Suprapubic skin (tissue), 4 donors: Measurements from ENCODE around the gene TFF1.

ENCODE experiments used
- EP300 ChIP-seq: sonication (generic); formaldehyde crosslinking; IDR thresholded peaks from one replicate; pipeline ENCODE4 v1.6.1; 2017; ENCODE audit warnings: antibody characterized with exemption
- POLR2A ChIP-seq, 2 donors: fragments of 450-650 bp; IDR thresholded peaks; one replicate each; pipeline ENCODE4 v1.6.1; 2017; ENCODE audit warnings: antibody characterized with exemption in 2 of 2, mild to moderate bottlenecking in 2 of 2, moderate library complexity in 2 of 2
- POLR2AphosphoS5 ChIP-seq, 3 donors: sonication (generic); formaldehyde crosslinking; IDR thresholded peaks; one replicate each; pipeline ENCODE4 v1.6.1; 2017; ENCODE audit warnings: antibody characterized with exemption in 3 of 3
- TF ChIP-seq, protein P1 (sequence below), 2 donors: fragments of 200-600 bp in 1 of 2; fragments of 450-650 bp in 1 of 2; sonication (generic) in 1 of 2; IDR thresholded peaks; one replicate each; pipeline ENCODE4 v1.5.1; 2016 to 2019; ENCODE audit warnings: antibody characterized with exemption in 2 of 2, mild to moderate bottlenecking in 1 of 2, moderate library complexity in 1 of 2

DNA sequence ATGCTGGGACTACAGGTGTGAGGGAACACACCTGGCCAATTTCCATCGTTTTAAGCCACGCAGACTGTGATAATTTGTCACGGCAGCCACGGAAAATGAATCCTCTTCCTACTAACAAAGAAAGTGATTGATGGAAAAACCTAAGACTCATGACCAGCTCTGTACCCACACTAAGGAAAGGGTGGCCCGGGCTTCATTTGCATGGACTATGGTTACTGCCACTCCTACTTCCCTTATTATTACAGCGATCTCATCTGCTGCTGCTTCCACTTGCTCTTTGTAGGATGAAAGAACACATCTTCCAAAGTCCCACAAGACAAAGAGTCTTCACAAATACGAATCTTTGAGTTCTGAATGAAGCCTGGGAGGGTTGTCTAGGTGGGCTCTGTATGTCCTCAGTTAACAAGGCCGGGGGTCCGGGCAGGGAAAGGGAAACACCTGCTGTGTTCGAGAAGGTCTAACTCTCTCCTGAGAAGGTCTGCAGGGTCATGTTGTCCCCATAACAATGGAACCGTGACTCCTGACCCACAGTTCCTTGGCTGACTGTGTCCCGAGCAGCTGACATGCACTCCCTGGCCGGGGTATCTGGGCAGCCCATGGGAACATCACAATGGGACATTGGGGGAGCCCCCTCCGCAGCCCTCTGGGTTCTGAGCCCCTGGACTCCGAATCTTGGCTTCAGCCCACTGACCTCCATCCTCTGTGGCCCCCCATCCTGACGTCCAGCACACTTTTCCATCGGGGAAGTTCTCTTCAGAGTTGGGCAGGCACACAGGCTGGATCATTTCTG, 13.3 kb upstream of the TFF1 start:
- TF ChIP-seq, protein P1, sequence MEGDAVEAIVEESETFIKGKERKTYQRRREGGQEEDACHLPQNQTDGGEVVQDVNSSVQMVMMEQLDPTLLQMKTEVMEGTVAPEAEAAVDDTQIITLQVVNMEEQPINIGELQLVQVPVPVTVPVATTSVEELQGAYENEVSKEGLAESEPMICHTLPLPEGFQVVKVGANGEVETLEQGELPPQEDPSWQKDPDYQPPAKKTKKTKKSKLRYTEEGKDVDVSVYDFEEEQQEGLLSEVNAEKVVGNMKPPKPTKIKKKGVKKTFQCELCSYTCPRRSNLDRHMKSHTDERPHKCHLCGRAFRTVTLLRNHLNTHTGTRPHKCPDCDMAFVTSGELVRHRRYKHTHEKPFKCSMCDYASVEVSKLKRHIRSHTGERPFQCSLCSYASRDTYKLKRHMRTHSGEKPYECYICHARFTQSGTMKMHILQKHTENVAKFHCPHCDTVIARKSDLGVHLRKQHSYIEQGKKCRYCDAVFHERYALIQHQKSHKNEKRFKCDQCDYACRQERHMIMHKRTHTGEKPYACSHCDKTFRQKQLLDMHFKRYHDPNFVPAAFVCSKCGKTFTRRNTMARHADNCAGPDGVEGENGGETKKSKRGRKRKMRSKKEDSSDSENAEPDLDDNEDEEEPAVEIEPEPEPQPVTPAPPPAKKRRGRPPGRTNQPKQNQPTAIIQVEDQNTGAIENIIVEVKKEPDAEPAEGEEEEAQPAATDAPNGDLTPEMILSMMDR (IDR thresholded peaks at IDR 0.05), result no peak
- TF ChIP-seq POLR2A (IDR thresholded peaks at IDR 0.05) (no peak), EP300 (no peak), POLR2AphosphoS5 (IDR thresholded peaks at IDR 0.05) (no peak)
